ENCODE data around the gene CLIP2. TPM values are rescaled to one million over a fixed set of nuclear protein-coding genes. Genes with fewer than 3 reads are reported as not detected.

CLIP2 gene
- total RNA-seq, 1 donor from 2014 or later, result 48.9 TPM

- no peak for DNase-seq (ENCODE audit: extremely low spot score, unreplicated experiment)
- Mint-ChIP-seq H3K27ac (peak overlapping the region; percentile 97), H3K36me3 (peaks cover 4% of the 10 kb centered on the region), H3K4me3 (peak overlapping the region; percentile 70), H3K4me1 (ENCODE audit: unreplicated experiment) (peaks cover 29% of the 10 kb centered on the region), H3K27me3 (no peaks in the 10 kb centered on the region), H3K9me3 (no peaks in the 10 kb centered on the region)
- TF ChIP-seq CTCF (conservative IDR thresholded peaks at IDR 0.05), result no peak
Measured at GRCh38 chr7:74297516-74298233, 8.5 kb downstream of the CLIP2 start.

DNA sequence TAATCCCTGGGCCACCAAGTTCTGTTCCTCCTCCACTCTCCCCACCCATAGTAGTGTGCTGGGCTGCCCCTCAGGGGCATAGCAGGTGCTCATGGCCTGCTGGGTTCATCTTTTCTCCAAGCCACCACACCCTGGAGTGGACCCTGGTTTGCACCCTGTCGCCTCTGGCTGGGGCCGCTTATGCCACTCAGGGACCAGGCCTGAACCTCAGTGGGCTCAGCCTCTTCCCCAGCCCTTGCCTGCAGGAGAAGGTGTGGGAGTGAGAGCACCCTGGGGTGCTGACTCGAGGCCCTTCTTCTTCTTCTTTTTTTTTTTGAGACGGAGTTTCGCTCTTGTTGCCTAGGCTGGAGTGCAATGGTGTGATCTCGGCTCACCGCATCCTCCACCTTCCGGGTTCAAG is 10.2 kb downstream of the CLIP2 start:
- TF ChIP-seq CTCF (conservative IDR thresholded peaks at IDR 0.05), result no peak
- no peak for DNase-seq (ENCODE audit: extremely low spot score, unreplicated experiment)
- H3K27me3 Mint-ChIP-seq, result no peaks in the 10 kb centered on the region
- no peaks in the 10 kb centered on the region for H3K9me3 Mint-ChIP-seq
- no peak overlapping the region for H3K4me3 Mint-ChIP-seq
- H3K27ac Mint-ChIP-seq, result no peak overlapping the region
- H3K4me1 Mint-ChIP-seq (ENCODE audit: unreplicated experiment), result peaks cover 15% of the 10 kb centered on the region
- H3K36me3 Mint-ChIP-seq, result peaks cover 4% of the 10 kb centered on the region

- H3K4me3 Mint-ChIP-seq, result no peak overlapping the region
- H3K9me3 Mint-ChIP-seq, result no peaks in the 10 kb centered on the region
- H3K36me3 Mint-ChIP-seq, result peaks cover 2% of the 10 kb centered on the region
- no peak for DNase-seq (ENCODE audit: extremely low spot score, unreplicated experiment)
- peaks cover 3% of the 10 kb centered on the region for H3K4me1 Mint-ChIP-seq (ENCODE audit: unreplicated experiment)
- no peak for TF ChIP-seq CTCF (conservative IDR thresholded peaks at IDR 0.05)
- H3K27ac Mint-ChIP-seq, result no peak overlapping the region
- H3K27me3 Mint-ChIP-seq, result no peaks in the 10 kb centered on the region
Measured at GRCh38 chr7:74300926-74301325, 11.7 kb downstream of the CLIP2 start.

DNA sequence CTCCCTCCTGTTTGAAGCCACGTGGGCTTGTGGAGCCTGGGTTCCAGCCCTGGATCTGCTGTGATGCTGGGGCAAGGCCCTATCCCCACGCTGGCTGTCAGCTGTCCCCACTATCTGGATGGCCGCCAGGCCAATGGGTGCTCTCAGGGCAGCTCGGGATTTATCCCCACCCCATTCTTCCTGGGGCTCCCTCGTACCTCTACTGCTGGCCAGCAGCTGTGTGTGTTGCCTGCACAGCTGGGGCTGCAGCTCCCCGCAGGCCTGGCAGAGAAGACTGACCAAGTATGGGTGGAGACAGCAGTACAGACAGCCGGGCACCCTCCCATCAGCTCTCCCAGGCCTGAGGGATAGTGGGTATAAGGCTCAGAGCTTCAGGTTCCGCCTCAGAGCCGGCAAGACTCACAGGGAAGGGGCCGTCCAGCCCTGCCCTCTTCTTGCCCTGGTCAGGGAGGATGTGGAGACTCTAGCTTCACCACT is 13.6 kb downstream of the CLIP2 start:
- Mint-ChIP-seq H3K9me3 (no peaks in the 10 kb centered on the region), H3K27ac (no peak overlapping the region)

DNA sequence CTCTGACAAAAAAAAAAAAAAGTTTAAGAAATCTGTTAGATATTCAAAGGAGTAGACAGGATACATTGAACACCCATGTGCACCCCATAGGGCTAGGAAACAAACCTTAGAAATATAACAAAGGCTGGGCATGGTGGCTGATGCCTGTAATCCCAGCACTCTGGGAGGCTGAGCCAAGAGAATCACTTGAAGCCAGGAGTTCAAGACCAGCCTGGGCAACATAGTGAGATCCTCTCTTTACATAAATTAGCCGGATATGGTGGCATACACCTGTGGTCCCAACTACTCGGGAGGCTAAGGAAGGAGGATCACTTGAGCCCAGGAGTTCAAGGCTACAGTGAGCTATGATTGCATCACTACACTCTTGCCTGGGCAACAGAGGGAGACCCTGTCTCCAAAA is 15.3 kb downstream of the CLIP2 start:
- Mint-ChIP-seq H3K27me3 (no peaks in the 10 kb centered on the region), H3K27ac (no peak overlapping the region), H3K4me3 (no peak overlapping the region), H3K4me1 (ENCODE audit: unreplicated experiment) (peaks cover 3% of the 10 kb centered on the region), H3K9me3 (no peaks in the 10 kb centered on the region), H3K36me3 (peaks cover 3% of the 10 kb centered on the region)
- DNase-seq (ENCODE audit: extremely low spot score, unreplicated experiment), result no peak
- no peak for TF ChIP-seq CTCF (conservative IDR thresholded peaks at IDR 0.05)

More for the DNA sequence above, 13.6 kb downstream of the CLIP2 start:
- Mint-ChIP-seq H3K4me1 (ENCODE audit: unreplicated experiment) (peaks cover 3% of the 10 kb centered on the region), H3K4me3 (no peak overlapping the region), H3K27me3 (no peaks in the 10 kb centered on the region), H3K36me3 (peaks cover under 1% of the 10 kb centered on the region)
- DNase-seq (ENCODE audit: extremely low spot score, unreplicated experiment), result no peak
- TF ChIP-seq CTCF (conservative IDR thresholded peaks at IDR 0.05), result no peak

Data from type B pancreatic cell (in vitro differentiated cells).